HG03378 (cell line): ENCODE measurements around the gene ARHGAP19.

Experiments used
- ATAC-seq: cut with Tn5 transposase; IDR thresholded peaks from one replicate; pipeline ENCODE4 v1.9.1; 2021; ENCODE audit warnings: mild to moderate bottlenecking, moderate library complexity; ENCODE audit not compliant: unreplicated experiment

ARHGAP19 gene, protein sequence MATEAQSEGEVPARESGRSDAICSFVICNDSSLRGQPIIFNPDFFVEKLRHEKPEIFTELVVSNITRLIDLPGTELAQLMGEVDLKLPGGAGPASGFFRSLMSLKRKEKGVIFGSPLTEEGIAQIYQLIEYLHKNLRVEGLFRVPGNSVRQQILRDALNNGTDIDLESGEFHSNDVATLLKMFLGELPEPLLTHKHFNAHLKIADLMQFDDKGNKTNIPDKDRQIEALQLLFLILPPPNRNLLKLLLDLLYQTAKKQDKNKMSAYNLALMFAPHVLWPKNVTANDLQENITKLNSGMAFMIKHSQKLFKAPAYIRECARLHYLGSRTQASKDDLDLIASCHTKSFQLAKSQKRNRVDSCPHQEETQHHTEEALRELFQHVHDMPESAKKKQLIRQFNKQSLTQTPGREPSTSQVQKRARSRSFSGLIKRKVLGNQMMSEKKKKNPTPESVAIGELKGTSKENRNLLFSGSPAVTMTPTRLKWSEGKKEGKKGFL

DNA sequence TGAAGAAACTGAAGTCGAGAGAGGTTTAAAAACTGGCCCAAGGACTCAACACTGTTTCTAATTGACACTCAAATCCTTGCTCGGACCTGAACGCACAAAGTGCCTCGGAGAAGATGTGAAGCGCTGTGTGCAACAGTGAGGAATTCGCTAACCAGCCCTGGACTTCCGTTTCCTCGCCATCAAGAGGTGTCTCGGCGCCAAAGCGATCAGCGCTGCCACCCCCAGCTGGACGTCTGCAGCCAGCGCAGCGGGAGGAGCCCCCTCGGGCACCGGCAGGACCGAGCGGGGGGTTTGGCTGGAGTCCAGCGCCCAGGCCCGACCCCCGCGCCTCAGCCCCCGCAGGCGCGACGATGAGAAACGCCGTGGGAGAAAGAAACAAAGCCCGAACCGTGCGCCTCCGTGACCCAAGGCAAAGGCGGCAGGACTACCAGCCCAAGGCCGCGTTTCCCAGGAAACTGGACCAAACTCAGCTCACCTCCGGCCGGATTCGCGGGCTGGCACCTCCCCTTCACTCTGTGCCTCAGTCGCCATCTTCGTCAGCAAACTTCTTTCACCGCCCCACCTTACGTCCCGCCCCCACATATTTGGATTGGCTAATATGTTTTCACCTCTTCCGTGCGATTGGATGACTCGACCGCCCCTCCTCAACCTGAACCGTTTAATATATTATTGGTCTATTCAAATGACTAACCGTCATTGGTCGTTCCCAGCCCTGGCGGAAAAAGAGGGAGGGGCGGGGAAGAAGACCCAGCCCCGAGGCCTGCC lies at the start of gene ARHGAP19:
TSS of gene ARHGAP19 (minus strand) at position 541 of the 765 bp plus-strand sequence. CDS start at position 531, 10 bp downstream.
- ATAC-seq: peak; percentile 96

DNA sequence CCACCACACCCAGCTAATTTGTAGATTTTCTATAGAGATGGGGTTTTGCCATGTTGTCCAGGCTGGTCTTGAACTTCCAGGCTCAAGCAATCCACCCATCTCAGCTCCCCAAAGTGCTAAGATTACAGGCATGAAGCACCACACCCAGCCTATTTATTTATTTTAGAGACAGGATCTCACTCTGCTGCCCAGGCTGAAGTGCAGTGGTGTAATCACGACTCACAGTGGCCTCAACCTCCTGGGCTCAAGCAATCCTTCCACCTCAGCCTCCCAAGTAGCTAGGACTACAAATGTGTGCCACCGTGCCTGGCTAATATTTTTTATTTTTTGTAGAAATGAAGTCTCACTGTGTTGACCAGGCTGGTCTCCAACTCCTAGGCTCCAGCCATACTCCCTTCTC lies 49.0 kb upstream of the ARHGAP19 start:
- ATAC-seq: no peak

- ATAC-seq: no peak
These were observed 45.6 kb upstream of the ARHGAP19 start for GRCh38 chr10:97338041-97338440.

DNA sequence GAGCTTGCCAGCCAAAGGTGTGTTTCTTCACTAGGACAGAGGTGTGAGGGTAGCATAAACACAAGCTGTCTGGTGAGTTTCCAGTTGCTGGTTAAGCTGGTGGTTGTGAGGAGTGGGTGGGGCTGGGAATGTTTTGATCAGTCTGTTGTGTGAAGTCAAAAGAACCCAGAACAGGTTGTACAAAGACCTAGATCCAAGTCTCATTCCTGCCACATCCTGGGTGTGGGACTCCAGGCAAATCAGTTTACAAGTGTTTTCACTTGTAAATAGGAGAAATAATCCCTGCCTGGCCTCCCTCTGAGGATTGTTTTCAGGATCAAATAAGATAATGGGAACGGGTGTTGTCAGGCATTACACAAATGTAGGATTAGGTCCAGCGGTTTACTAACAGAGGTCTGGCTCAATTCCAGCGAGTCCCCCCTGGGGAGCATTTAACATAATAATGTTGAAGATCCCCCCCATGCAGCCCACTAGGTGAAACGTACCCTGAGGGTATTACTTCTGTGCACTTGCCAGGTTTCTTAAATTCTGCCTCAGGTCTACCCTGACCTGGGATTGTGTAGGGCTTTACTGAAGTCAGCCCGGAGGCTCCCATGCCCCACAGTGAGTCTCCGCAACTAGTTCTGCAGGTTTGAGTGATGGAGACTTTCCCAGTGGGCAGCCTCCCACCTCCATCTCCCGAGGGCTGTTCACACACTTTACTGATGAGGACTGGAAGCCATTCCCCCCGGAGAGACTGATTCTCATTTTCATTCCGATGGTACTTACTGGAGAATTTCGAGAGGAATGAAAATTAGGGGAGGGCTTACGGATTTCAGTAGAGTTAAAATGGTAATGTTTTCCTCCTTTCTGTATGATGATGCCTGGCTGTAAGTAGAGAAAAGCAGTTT lies 44.8 kb upstream of the ARHGAP19 start:
- no peak for ATAC-seq

GRCh38 chr10:97336446-97336845 lies 44.0 kb upstream of the ARHGAP19 start:
- no peak for ATAC-seq

- ATAC-seq: no peak
These were observed 43.6 kb upstream of the ARHGAP19 start for GRCh38 chr10:97336006-97336405.

GRCh38 chr10:97335188-97335619 lies 42.8 kb upstream of the ARHGAP19 start:
- peak; percentile 11 for ATAC-seq

- peak; percentile 68 for ATAC-seq
These were observed 42.1 kb upstream of the ARHGAP19 start, which contains the start of gene FRAT2 for GRCh38 chr10:97334370-97335175. Gene FRAT2 (minus strand): TSS chr10:97334729. CDS start chr10:97334572, 157 bp downstream.

- ATAC-seq: no peak
These were observed 41.3 kb upstream of the ARHGAP19 start for GRCh38 chr10:97333601-97334369.

DNA sequence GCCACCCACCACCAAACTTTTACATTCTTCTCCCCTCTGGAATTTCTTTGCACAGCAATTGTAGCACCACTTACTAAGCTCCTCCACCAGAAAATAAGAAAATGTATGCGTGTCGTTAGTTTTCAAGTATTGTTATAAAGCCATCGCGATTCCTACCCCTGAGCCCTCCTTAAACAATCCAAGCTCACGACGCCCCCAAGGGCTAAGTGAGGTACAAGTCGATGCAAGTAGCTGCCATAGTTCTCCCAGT lies 40.8 kb upstream of the ARHGAP19 start:
- ATAC-seq: no peak

GRCh38 chr10:97332591-97333350 lies 40.3 kb upstream of the ARHGAP19 start:
- ATAC-seq: no peak

GRCh38 chr10:97331153-97331703 lies 38.8 kb upstream of the ARHGAP19 start:
- ATAC-seq: no peak

DNA sequence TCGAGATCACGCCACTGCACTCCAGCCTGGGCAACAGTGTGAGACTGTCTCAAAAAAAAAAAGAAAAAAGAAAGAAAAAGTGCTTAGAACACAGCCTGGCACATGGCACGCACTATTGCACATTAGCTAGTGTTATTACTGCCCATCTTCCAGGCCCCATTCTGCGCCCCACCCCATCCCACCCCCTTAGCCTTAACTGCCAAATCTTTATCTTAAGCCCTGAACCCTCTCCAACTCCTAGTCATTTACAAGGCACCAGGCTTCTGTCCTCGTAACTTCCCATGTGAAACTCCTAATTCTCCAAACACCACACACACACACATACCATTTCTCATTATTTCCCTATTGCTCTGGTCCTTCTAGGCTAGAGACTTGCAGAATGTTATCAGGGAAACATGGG lies 37.3 kb upstream of the ARHGAP19 start:
- ATAC-seq: no peak

- no peak for ATAC-seq
These were observed 36.4 kb upstream of the ARHGAP19 start for GRCh38 chr10:97328646-97329453.

- ATAC-seq: no peak
These were observed 35.2 kb upstream of the ARHGAP19 start for GRCh38 chr10:97327348-97328294.

GRCh38 chr10:97325754-97326153 lies 33.3 kb upstream of the ARHGAP19 start:
- no peak for ATAC-seq
